Right lobe of liver (tissue), 4 donors: ENCODE results near the gene ZNF763.

ENCODE experiments used
- CTCF ChIP-seq, 4 donors: fragments of 200-600 bp in 3 of 4; fragments of 450-650 bp in 1 of 4; IDR thresholded peaks; one replicate each; pipeline versions ENCODE4 v1.5.1 to v1.8.0; 2016 to 2022; ENCODE audit warnings: antibody characterized with exemption in 4 of 4, mild to moderate bottlenecking in 2 of 4
- POLR2A ChIP-seq: fragments of 450-650 bp; IDR thresholded peaks from one replicate; pipeline ENCODE4 v1.6.1; 2017; ENCODE audit warnings: antibody characterized with exemption, mild to moderate bottlenecking
- donor health status: DM: no; HTN: no; CAD: no.
- donor health status: DM: no; HTN: no; CAD: no.
- donor health status: DM: no; HTN: yes; CAD: no.

DNA sequence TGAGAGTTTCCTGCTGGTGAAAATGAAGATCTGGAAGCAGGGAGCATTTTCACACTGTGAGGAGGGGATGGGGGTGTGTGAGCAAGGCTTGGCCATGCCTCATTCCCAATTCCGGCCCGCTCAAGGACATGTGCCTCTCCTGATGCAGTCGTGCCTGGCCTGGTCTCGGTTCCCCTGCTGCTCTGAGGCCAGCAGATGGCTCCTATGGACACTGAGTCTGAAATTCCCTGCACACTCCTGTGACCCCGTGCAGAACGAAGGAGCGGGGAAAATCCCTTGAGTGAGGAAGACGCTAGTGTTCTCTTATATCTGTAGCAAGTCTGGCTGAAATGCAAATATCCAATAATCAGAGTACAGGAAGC is 363 bp upstream of the ZNF763 start:
- TF ChIP-seq POLR2A (no peak), CTCF (IDR thresholded peaks at IDR 0.05) (no peak)
